ENCODE data around the gene CMTM4.

CMTM4 gene

GRCh38 chr16:66618588-66619375 is 77.8 kb downstream of the CMTM4 start:
- TF ChIP-seq, protein P1, sequence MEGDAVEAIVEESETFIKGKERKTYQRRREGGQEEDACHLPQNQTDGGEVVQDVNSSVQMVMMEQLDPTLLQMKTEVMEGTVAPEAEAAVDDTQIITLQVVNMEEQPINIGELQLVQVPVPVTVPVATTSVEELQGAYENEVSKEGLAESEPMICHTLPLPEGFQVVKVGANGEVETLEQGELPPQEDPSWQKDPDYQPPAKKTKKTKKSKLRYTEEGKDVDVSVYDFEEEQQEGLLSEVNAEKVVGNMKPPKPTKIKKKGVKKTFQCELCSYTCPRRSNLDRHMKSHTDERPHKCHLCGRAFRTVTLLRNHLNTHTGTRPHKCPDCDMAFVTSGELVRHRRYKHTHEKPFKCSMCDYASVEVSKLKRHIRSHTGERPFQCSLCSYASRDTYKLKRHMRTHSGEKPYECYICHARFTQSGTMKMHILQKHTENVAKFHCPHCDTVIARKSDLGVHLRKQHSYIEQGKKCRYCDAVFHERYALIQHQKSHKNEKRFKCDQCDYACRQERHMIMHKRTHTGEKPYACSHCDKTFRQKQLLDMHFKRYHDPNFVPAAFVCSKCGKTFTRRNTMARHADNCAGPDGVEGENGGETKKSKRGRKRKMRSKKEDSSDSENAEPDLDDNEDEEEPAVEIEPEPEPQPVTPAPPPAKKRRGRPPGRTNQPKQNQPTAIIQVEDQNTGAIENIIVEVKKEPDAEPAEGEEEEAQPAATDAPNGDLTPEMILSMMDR (IDR thresholded peaks at IDR 0.05; ENCODE audit: low read depth, low read length): no peak
- peak; percentile 98 for DNase-seq (ENCODE audit: low read depth, low spot score)
- H3K4me3 ChIP-seq (ENCODE audit: low read depth, low read length): no peak overlapping the region
- in situ Hi-C loops (cut with HindIII; ENCODE audit: low sequenced_read_pairs): no loop called here

- TF ChIP-seq, protein P1 (IDR thresholded peaks at IDR 0.05; ENCODE audit: low read depth, low read length): no peak
- H3K4me3 ChIP-seq (ENCODE audit: low read depth, low read length): no peak overlapping the region
- in situ Hi-C loops (cut with HindIII; ENCODE audit: low sequenced_read_pairs): no loop called here
- DNase-seq (ENCODE audit: low read depth, low spot score): peak; percentile 25
Observed at GRCh38 chr16:66617728-66618127, 78.8 kb downstream of the CMTM4 start.

DNA sequence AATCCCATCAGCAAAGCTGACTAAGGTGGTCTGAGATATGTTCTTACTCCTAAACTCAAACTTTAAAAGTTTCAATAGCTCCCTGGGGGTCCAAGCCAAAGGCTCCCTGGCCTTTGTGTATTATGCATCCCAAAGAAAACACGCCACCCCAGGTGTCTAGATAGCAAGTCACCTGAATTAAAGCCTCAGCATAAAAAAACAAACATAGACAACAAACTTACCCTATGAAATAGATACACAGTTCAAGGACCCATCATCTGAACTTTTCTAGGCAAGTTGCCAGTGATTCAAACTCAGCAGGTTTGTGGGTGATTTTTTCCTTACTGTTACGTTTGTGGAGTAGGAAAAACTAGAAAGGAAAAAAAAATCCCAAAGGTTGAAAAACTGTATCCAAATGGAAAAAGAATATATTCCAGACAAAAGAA is 79.5 kb downstream of the CMTM4 start:
- in situ Hi-C loops (cut with HindIII; ENCODE audit: low sequenced_read_pairs): no loop called here
- peak; percentile 54 for DNase-seq (ENCODE audit: low read depth, low spot score)
- TF ChIP-seq, protein P1 (IDR thresholded peaks at IDR 0.05; ENCODE audit: low read depth, low read length): no peak
- no peak overlapping the region for H3K4me3 ChIP-seq (ENCODE audit: low read depth, low read length)

DNA sequence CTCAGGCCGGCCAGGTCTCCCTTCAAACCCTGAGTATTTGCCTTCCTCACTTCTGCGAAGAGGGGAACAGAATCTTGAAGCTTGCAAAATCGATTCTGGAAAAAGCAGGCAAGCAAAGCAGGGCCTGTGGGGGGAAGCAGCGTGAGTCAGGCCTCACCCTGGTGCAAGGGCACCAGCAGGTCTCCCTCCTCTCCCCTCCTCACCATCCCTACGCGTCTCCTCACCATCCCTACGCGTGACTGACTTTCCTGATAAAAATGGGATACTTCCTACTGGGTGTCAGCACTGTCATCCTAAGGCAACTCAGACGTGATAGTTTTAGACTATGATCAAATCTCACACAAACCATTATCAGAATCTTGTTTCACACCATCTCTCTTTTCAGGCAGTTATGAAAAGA is 80.0 kb downstream of the CMTM4 start:
- H3K4me3 ChIP-seq (ENCODE audit: low read depth, low read length): no peak overlapping the region
- TF ChIP-seq, protein P1 (IDR thresholded peaks at IDR 0.05; ENCODE audit: low read depth, low read length): no peak
- in situ Hi-C loops (cut with HindIII; ENCODE audit: low sequenced_read_pairs): no loop called here
- DNase-seq (ENCODE audit: low read depth, low spot score): peak; percentile 18

DNA sequence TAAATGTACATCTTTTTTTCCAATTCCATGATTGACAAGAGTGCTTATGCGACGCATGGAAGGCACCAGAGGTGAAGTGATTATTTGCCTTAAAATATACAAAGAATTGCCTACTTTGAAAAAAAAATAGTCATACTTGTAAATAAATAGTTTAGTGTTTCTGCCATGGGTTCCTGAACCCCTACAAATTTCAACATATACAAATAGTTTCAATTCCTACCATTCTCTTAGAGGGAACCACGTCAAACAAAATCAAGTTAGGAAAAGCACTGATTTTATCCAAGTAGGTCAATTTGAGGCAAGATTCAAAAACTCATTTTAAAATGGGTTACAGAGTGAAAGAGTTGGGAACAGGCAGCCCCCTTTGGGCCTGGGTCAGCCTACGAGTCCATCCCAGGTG is 80.4 kb downstream of the CMTM4 start:
- no peak overlapping the region for H3K4me3 ChIP-seq (ENCODE audit: low read depth, low read length)
- in situ Hi-C loops (cut with HindIII; ENCODE audit: low sequenced_read_pairs): no loop called here

GRCh38 chr16:66614161-66614802 is 82.3 kb downstream of the CMTM4 start:
- DNase-seq (ENCODE audit: low read depth, low spot score): no peak
- TF ChIP-seq, protein P1 (IDR thresholded peaks at IDR 0.05; ENCODE audit: low read depth, low read length): no peak
- H3K4me3 ChIP-seq (ENCODE audit: low read depth, low read length): no peak overlapping the region
- in situ Hi-C loops (cut with HindIII; ENCODE audit: low sequenced_read_pairs): no loop called here

More for the DNA sequence above, 80.4 kb downstream of the CMTM4 start:
- no peak for DNase-seq (ENCODE audit: low read depth, low spot score)
- TF ChIP-seq, protein P1 (IDR thresholded peaks at IDR 0.05; ENCODE audit: low read depth, low read length): no peak
